Hematopoietic multipotent progenitor cell treated with erythropoietin and hydrocortisone succinate and interleukin-3 and kit ligand, for 8 days (in vitro differentiated cells): ENCODE results near the gene CCNT2.
"Not testable (repeated sequence)": the region's sequence is repeated elsewhere in the genome, so short reads cannot be mapped to it uniquely, and the experiment has no call there.

Experiments
- DNase-seq: peaks from one replicate; pipeline ENCODE4 v3.0.0-alpha.2; 2015

The CCNT2 gene

GRCh38 chr2:134976074-134976702 lies 57.6 kb downstream of the CCNT2 start:
- no peak for DNase-seq

- DNase-seq: not testable (repeated sequence)
Observed at GRCh38 chr2:134977104-134977503, 58.5 kb downstream of the CCNT2 start.

- no peak for DNase-seq
Observed at GRCh38 chr2:134979221-134979620, 60.6 kb downstream of the CCNT2 start.

GRCh38 chr2:134980639-134981038 lies 62.0 kb downstream of the CCNT2 start:
- DNase-seq: no peak

- no peak for DNase-seq
Observed at GRCh38 chr2:134982603-134983002, 64.0 kb downstream of the CCNT2 start.

- DNase-seq: no peak
Observed at GRCh38 chr2:134985061-134985460, 66.4 kb downstream of the CCNT2 start.

- DNase-seq: peak; percentile 55
Observed at GRCh38 chr2:134988994-134989605, 70.5 kb downstream of the CCNT2 start.

- no peak for DNase-seq
Observed at GRCh38 chr2:134999521-134999920, 80.9 kb downstream of the CCNT2 start.

- DNase-seq: no peak
Observed at GRCh38 chr2:135002836-135003235, 84.2 kb downstream of the CCNT2 start.

- DNase-seq: peak; percentile 68
Observed at GRCh38 chr2:135004005-135004746, 85.6 kb downstream of the CCNT2 start.

- no peak for DNase-seq
Observed at GRCh38 chr2:135005753-135006152, 87.1 kb downstream of the CCNT2 start.
